Stimulated activated CD4-positive, alpha-beta T cell treated with anti-CD3 and anti-CD28 coated beads, TNF-alpha, amount 100 ng/mL, for 1 hour (primary cell): ENCODE measurements around the gene UGT1A7.

Experiments
- DNase-seq, 3 donors: peaks; one replicate each; pipeline ENCODE4 v3.0.0-alpha.2; 2020; ENCODE audit warnings: low read depth in 3 of 3, low spot score in 1 of 3

UGT1A7 gene

GRCh38 chr2:233760043-233760442 is 78.3 kb downstream of the UGT1A7 start, which contains the start of gene UGT1A1:
Gene UGT1A1, plus strand, starts transcription at chr2:233760270. Its CDS starts 18 bp downstream, at chr2:233760288.
- DNase-seq = no peak

DNA sequence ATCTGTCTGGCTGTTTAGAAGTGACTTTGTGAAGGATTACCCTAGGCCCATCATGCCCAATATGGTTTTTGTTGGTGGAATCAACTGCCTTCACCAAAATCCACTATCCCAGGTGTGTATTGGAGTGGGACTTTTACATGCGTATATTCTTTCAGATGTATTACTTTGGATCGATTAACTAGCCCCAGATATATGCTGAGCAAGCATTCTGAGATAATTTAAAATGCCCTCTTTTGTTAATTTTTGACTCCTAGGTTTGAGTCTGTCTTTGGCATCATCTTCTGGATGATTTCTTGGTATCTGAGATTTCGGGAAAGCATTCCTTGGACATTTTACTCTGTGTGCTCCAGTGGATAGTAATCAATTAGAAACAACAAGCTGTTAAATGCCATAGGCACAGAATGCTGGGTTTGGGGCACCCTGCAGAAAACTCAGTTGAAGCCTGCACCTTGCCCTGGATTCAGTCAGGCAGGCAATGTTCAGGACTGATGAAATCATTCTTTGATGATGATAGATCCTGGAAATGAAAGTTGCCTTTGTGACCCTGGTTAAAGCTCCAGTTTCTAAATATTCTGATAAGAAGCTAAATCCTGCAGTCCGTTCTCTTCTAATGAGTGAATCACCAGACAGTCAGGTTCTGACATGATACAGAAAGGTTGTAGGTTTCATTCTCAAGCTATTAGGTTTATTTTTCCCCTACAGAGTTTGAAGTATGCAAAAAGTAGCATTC is 79.5 kb downstream of the UGT1A7 start:
- no peak for DNase-seq

GRCh38 chr2:233764264-233764663 is 82.6 kb downstream of the UGT1A7 start:
- DNase-seq = no peak

DNA sequence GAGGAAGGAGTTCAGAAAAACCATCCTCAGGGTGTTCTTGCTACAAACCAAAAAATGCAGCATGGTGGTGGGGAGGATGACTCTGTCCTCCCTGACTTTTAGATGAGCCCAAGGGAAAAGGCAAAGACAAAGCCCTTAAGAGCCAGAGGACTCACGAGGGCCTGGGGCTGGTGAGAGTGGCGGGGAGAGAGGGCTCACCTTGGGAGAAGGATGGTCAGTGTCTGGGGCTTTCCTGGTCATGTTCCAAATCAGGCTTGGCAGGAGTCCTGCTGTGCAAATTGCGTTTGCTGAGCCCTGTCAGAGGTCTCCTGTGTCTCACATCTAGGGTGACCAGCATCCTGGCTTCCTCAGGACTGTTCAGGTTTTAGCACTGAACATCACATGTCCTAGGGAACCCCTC is 83.1 kb downstream of the UGT1A7 start:
- no peak for DNase-seq

- no peak for DNase-seq
Observed at GRCh38 chr2:233766416-233766815, 84.7 kb downstream of the UGT1A7 start.

- no peak for DNase-seq
Observed at GRCh38 chr2:233768076-233768475, 86.4 kb downstream of the UGT1A7 start.

- no peak for DNase-seq
Observed at GRCh38 chr2:233769260-233769659, 87.6 kb downstream of the UGT1A7 start.

DNA sequence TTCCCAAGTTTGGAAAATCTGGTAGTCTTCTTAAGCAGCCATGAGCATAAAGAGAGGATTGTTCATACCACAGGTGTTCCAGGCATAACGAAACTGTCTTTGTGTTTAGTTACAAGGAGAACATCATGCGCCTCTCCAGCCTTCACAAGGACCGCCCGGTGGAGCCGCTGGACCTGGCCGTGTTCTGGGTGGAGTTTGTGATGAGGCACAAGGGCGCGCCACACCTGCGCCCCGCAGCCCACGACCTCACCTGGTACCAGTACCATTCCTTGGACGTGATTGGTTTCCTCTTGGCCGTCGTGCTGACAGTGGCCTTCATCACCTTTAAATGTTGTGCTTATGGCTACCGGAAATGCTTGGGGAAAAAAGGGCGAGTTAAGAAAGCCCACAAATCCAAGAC is 90.5 kb downstream of the UGT1A7 start:
- no peak for DNase-seq

- DNase-seq = no peak
Observed at GRCh38 chr2:233772583-233772982, 90.9 kb downstream of the UGT1A7 start.

DNA sequence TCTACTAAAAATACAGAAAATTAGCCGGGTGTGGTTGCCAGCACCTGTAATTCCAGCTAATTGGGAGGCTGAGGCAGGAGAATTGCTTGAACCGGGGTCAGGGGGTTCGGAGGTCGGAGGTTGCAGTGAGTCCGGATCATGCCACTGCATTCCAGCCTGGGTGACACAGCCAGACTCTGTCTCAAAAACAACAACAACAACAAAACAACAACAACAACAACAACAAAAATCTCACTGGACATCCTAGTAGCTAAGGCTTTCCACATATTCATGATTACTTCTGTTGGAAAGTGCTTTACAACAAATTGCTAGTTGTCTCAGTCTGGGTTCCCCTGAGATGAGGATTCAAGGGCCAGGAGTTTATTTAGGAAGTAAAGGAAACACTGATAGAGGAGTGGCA is 92.2 kb downstream of the UGT1A7 start:
- DNase-seq = no peak

DNA sequence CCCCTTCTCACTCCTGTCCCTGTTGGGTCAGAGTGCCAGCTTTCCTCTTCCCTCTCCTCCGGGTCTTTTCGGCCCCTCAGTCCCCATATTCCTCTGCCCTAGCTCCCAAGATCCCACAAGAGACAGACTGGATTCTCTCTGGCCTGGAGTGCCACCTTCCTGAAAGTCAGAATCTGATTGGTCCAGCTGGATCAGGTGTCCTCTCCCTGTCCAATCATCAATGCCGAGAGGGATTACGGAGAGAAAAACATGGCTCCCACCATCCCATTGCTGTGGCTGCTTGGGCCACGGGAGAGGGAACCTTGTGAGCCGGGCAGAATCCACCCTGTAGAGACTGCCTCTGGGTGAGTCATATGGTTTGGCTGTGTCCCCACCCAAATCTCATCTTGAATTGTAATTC is 93.7 kb downstream of the UGT1A7 start:
- no peak for DNase-seq

GRCh38 chr2:233778030-233778429 is 96.3 kb downstream of the UGT1A7 start, which contains the start of gene MROH2A:
Gene MROH2A, plus strand, starts transcription at chr2:233778330. Its CDS starts 1,029 bp downstream, at chr2:233779359.
- no peak for DNase-seq

DNA sequence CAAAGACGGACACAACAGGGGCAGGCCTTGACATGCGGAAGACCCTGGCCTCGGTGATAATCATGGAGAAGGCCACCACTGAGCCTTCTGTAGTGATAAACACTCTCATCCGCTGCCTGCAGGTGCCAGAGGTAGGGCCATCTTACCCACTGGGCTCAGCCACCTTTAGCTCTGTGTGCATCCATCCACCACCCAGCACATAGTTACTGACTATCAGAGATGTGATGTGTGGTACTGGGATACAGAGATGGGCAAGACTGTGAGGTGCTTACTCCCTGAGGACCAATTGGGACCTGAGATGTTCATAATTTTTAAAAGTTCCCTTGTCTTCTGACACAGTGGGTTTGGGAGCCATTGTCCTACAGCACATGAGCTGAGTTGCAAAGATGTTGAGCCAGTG is 98.0 kb downstream of the UGT1A7 start:
- DNase-seq = no peak

DNA sequence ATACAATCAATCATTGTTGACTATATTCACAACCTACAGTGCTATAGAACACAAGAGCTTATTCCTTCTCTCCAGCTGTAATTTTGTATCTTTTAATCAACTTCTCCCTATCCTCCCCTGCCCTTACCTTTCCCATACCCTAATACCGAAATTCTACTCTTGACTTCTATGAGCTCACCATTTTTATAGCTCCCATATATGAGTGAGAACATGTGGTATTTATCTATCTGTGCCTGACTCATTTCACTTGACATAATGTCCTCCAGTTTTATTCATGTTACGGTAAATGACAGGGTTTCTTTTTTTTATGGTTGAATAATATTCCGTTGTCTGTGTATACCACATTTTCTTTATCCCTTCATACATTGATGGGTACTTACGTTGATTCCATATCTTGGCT is 99.1 kb downstream of the UGT1A7 start:
- DNase-seq = no peak

DNA sequence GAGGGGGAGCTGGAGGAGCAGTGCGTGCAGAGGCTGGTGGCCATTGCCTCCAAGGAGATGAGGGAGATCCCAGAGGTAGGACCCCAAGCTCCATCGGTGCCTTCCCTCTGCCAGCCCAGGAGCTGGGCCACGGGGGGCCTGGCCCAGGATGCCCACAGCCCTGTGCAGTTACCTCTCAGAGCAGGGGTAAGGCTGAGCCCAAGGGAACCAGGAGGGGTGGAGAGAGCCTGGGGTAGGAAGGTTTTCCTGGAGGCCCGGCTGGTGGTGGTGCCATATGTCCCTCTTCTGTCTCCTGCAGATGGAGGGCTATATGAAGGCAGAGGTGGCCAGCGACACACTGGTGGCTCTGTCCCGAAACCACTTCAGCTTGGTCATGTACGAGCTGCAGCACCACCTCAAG is 107.9 kb downstream of the UGT1A7 start:
- DNase-seq = no peak

DNA sequence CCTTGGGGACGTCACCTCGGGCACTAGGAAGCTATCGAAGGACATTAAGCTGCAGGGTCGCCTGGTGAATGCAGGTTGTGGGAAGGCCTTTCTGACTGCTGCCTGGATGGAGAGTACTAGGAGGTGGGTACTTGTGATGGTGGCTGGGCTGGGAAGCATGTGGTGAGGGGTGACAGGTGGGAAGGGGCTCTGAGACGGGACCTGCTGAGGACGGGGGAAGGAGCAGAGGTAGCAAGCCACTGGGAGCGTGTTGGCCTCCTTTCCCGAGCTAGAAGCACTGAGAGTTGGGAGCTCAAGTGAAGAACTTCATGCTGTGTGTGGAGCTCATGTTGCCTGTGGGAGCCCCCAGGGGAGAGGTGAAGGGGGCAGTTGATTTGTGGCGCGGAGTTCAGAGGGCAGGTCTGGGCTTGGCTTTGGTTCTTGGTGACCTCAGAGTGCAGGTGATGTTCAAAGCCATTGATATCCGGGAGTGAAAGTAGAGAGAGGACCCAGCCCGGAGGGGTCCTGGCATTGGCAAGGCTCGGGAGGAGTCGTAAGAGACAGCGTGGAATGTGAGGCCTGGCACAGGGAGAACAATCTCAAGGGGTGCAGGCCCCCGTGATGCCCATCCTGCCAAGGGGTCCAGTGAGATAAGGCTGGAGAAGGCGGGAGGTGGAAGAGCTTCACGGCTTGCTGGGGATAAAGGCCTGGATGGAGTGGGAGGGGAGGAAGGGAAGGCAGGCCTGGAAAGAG is 109.6 kb downstream of the UGT1A7 start:
- no peak for DNase-seq

- DNase-seq = no peak
Observed at GRCh38 chr2:233791883-233792329, 110.2 kb downstream of the UGT1A7 start.

DNA sequence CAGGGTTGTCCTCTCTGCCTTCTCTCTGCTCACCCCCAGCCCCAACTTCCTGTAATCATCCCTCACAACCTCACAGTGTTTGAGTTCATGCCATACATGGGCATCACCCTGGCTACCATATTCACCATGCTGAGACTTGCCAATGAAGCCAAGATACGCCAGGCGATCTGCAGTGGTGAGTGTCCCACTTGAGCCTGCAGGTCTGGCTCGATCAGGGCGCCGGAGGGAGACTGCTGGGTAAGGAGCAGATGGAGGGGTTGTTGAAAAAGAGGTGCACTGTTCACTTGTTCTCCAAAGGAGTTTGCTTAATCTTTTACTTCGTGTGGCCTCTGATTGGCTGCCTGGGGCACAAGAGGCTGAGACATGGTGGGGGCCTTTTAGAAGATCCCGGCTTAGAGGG is 111.0 kb downstream of the UGT1A7 start:
- no peak for DNase-seq

DNA sequence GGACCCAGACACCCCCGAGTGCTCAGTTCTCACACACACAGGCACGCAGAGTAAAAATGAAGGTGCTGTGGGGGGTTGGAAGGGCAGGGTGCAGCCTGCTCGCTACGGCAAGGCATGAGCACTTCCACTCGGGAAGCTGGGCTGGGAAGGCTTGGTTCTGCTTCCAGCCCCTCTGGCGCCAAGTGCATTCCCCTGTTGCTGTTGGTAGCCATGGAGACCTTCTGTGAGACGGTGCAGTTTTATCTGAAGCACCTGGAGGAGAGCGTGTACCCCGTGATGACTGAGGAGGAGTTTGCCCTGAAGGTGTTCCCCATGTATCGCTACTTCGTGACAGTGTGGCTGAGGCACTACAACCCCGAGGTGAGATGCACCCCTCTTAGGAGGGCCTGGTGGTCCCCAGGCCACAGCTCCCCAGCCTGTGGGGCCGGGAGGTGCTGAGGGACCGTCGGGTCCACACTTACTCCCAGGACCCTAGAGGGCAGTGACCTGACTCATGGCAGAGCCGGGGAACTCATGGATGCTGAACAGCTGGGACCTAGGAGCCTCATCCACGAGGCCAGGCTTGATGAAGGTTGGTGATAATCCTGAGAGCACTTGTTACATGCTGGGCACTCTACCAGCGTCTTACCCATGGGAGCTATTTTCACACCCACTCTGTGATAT is 111.9 kb downstream of the UGT1A7 start:
- no peak for DNase-seq

DNA sequence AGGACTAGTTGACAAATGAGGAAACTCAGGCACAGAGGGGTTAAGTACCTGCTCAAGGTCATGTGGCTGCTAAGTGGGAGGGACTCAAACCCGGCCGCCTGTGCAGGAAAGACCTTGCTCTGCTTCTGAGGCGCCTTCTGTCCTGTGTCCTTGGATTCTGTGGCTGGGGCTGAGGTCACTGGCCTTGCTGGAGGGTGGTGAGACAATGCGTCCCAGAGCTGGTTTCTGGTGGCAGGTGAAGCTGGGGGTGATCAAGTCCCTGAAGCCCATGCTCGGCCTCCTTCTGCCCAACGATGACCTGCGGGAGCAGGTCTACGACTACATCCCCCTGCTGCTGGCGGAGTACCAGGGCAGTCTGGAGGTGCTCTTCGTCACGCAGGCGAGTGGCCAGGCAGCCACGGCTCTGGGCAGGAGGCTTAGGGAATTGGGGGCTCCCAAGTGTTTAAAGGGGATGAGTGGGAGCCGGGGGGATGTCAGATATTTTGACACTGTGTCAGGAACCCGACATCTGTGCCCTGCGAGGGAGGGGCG is 112.5 kb downstream of the UGT1A7 start:
- DNase-seq = no peak

GRCh38 chr2:233795735-233796171 is 114.1 kb downstream of the UGT1A7 start:
- no peak for DNase-seq

GRCh38 chr2:233796254-233796653 is 114.6 kb downstream of the UGT1A7 start:
- DNase-seq = no peak
